HEK293 (cell line): ENCODE results near the gene HNRNPA2B1.

Source experiments
- GLIS2 ChIP-seq: fragments of 450-650 bp; formaldehyde crosslinking; IDR thresholded peaks from 2 replicates; pipeline ENCODE4 v1.5.1; 2016; ENCODE audit warnings: missing biosample characterization, missing genetic modification characterization
- MZF1 ChIP-seq: fragments of 450-650 bp; formaldehyde crosslinking; IDR thresholded peaks from 2 replicates; pipeline ENCODE4 v1.5.1; 2017; ENCODE audit warnings: missing biosample characterization, missing genetic modification characterization, borderline replicate concordance
- ZBTB7A ChIP-seq: fragments of 450-650 bp; formaldehyde crosslinking; IDR thresholded peaks from 2 replicates; pipeline ENCODE4 v1.5.1; 2016; ENCODE audit warnings: low read depth, missing biosample characterization, missing genetic modification characterization
- ZEB2 ChIP-seq: fragments of 450-650 bp; formaldehyde crosslinking; IDR thresholded peaks from 2 replicates; pipeline ENCODE4 v1.5.1; 2016; ENCODE audit warnings: missing biosample characterization, missing genetic modification characterization
- ZNF416 ChIP-seq: fragments of 450-650 bp; formaldehyde crosslinking; IDR thresholded peaks from 2 replicates; pipeline ENCODE4 v1.5.1; 2016; ENCODE audit warnings: missing biosample characterization, missing genetic modification characterization
- ZNF530 ChIP-seq: fragments of 450-650 bp; formaldehyde crosslinking; IDR thresholded peaks from 2 replicates; pipeline ENCODE4 v1.5.1; 2016; ENCODE audit warnings: low read depth, missing biosample characterization, missing genetic modification characterization
- TF ChIP-seq, protein P1 (sequence below): fragments of 450-650 bp; formaldehyde crosslinking; IDR thresholded peaks from 2 replicates; pipeline ENCODE4 v1.5.1; 2016; ENCODE audit warnings: missing biosample characterization, missing genetic modification characterization
- TF ChIP-seq, protein P2 (sequence below): fragments of 450-650 bp; formaldehyde crosslinking; IDR thresholded peaks from 2 replicates; pipeline ENCODE4 v1.5.1; 2016; ENCODE audit warnings: missing biosample characterization, missing genetic modification characterization
- TF ChIP-seq, protein P3 (sequence below): fragments of 450-650 bp; formaldehyde crosslinking; IDR thresholded peaks from 2 replicates; pipeline ENCODE4 v1.5.1; 2016; ENCODE audit warnings: missing biosample characterization, missing genetic modification characterization, borderline replicate concordance

DNA sequence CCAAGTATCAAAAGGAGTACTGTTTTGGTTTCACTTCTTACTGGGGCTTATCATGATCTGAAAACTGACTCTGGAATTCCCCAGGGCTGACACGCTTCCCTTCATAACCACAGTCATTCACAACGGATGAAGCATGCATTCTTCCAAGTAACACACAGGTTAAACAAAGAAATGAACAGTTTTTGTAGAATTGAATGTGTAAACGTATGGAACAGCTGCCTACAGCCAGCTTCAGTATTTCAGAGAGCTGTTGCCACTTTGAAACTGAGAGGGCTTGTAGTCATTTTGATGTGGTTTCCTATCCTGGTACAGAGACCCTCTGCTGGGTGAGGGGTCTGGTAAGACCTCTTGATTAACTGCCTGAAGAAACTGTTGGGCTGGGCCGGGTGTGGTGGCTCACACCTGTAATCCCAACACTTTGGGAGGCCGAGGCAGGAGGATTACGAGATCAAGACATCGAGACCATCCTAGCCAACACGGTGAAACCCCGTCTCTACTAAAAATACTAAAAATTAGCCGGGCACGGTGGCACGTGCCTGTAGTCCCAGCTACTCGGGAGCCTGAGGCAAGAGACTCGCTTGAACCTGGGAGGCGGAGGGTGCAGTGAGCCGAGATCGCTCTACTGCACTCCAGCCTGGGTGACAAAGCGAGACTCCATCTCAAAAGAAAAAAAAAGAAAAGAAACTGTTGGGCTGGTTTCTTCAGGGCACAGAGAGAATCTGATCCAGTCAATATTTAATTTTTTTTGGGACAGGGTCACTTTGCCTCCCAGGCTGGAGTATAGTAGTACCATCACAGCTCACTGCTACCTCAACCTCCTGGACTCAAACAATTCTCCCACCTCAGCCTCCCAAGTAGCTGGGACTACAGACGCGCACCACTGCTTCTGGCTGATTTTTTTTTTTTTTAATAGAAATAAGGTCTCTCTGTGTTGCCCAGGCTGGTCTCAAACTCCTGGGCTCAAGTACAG lies 43.8 kb downstream of the HNRNPA2B1 start:
- TF ChIP-seq ZNF530 (no peak), MZF1 (tag by site-specific recombination) (no peak), ZBTB7A (tag by site-specific recombination) (no peak), GLIS2 (no peak), ZEB2 (tag by site-specific recombination) (no peak), ZNF416 (tag by site-specific recombination) (no peak)
- TF ChIP-seq, protein P1, sequence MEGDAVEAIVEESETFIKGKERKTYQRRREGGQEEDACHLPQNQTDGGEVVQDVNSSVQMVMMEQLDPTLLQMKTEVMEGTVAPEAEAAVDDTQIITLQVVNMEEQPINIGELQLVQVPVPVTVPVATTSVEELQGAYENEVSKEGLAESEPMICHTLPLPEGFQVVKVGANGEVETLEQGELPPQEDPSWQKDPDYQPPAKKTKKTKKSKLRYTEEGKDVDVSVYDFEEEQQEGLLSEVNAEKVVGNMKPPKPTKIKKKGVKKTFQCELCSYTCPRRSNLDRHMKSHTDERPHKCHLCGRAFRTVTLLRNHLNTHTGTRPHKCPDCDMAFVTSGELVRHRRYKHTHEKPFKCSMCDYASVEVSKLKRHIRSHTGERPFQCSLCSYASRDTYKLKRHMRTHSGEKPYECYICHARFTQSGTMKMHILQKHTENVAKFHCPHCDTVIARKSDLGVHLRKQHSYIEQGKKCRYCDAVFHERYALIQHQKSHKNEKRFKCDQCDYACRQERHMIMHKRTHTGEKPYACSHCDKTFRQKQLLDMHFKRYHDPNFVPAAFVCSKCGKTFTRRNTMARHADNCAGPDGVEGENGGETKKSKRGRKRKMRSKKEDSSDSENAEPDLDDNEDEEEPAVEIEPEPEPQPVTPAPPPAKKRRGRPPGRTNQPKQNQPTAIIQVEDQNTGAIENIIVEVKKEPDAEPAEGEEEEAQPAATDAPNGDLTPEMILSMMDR (tag by site-specific recombination): no peak
- TF ChIP-seq, protein P2, sequence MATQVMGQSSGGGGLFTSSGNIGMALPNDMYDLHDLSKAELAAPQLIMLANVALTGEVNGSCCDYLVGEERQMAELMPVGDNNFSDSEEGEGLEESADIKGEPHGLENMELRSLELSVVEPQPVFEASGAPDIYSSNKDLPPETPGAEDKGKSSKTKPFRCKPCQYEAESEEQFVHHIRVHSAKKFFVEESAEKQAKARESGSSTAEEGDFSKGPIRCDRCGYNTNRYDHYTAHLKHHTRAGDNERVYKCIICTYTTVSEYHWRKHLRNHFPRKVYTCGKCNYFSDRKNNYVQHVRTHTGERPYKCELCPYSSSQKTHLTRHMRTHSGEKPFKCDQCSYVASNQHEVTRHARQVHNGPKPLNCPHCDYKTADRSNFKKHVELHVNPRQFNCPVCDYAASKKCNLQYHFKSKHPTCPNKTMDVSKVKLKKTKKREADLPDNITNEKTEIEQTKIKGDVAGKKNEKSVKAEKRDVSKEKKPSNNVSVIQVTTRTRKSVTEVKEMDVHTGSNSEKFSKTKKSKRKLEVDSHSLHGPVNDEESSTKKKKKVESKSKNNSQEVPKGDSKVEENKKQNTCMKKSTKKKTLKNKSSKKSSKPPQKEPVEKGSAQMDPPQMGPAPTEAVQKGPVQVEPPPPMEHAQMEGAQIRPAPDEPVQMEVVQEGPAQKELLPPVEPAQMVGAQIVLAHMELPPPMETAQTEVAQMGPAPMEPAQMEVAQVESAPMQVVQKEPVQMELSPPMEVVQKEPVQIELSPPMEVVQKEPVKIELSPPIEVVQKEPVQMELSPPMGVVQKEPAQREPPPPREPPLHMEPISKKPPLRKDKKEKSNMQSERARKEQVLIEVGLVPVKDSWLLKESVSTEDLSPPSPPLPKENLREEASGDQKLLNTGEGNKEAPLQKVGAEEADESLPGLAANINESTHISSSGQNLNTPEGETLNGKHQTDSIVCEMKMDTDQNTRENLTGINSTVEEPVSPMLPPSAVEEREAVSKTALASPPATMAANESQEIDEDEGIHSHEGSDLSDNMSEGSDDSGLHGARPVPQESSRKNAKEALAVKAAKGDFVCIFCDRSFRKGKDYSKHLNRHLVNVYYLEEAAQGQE (tag by site-specific recombination): no peak
- TF ChIP-seq, protein P3, sequence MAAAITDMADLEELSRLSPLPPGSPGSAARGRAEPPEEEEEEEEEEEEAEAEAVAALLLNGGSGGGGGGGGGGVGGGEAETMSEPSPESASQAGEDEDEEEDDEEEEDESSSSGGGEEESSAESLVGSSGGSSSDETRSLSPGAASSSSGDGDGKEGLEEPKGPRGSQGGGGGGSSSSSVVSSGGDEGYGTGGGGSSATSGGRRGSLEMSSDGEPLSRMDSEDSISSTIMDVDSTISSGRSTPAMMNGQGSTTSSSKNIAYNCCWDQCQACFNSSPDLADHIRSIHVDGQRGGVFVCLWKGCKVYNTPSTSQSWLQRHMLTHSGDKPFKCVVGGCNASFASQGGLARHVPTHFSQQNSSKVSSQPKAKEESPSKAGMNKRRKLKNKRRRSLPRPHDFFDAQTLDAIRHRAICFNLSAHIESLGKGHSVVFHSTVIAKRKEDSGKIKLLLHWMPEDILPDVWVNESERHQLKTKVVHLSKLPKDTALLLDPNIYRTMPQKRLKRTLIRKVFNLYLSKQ (tag by site-specific recombination): no peak
